ENCODE results near the gene NGB.

- no peak for TF ChIP-seq CTCF (IDR thresholded peaks at IDR 0.05; ENCODE audit: low read depth, low read length, poor library complexity, severe bottlenecking)
- no peak for TF ChIP-seq EZH2phosphoT487 (IDR thresholded peaks at IDR 0.05; ENCODE audit: borderline replicate concordance, low read length)
Measured at GRCh38 chr14:77250927-77251326, 20.1 kb downstream of the NGB start.
